ENCODE results near the gene SNAI1.
A peak's percentile ranks its signal among the peaks of the same experiment; 100 is the strongest.
"Not testable (repeated sequence)": the region's sequence is repeated elsewhere in the genome, so short reads cannot be mapped to it uniquely, and the experiment has no call there.

The SNAI1 gene

GRCh38 chr20:49964964-49965780 lies 17.6 kb upstream of the SNAI1 start:
- DNase-seq: no peak

GRCh38 chr20:49965781-49966305 lies 16.9 kb upstream of the SNAI1 start:
- DNase-seq: no peak

- no peak for DNase-seq
Measured at GRCh38 chr20:49966861-49967260, 15.9 kb upstream of the SNAI1 start.

- DNase-seq: no peak
Measured at GRCh38 chr20:49969234-49969633, 13.5 kb upstream of the SNAI1 start.

GRCh38 chr20:49969946-49970345 lies 12.8 kb upstream of the SNAI1 start:
- DNase-seq: no peak

GRCh38 chr20:49970498-49970897 lies 12.3 kb upstream of the SNAI1 start:
- DNase-seq: no peak

- no peak for DNase-seq
Measured at GRCh38 chr20:49973981-49974380, 8.8 kb upstream of the SNAI1 start.

- DNase-seq: no peak
Measured at GRCh38 chr20:49976542-49976941, 6.2 kb upstream of the SNAI1 start.

GRCh38 chr20:49977740-49978139 lies 5.0 kb upstream of the SNAI1 start:
- not testable (repeated sequence) for DNase-seq

- no peak for DNase-seq
Measured at GRCh38 chr20:49978685-49979029, 4.1 kb upstream of the SNAI1 start.

GRCh38 chr20:49979030-49979832 lies 3.5 kb upstream of the SNAI1 start:
- peak; percentile 71 for DNase-seq

- no peak for DNase-seq
Measured at GRCh38 chr20:49980140-49981008, 2.4 kb upstream of the SNAI1 start.

GRCh38 chr20:49981218-49982071 lies 1.3 kb upstream of the SNAI1 start:
- no peak for DNase-seq

GRCh38 chr20:49982072-49982345 lies 771 bp upstream of the SNAI1 start:
- DNase-seq: no peak

- no peak for DNase-seq
Measured at GRCh38 chr20:49983123-49983847, 505 bp downstream of the SNAI1 start.

- no peak for DNase-seq
Measured at GRCh38 chr20:49983848-49984408, 1.1 kb downstream of the SNAI1 start.

- no peak for DNase-seq
Measured at GRCh38 chr20:49984426-49985153, 1.8 kb downstream of the SNAI1 start.

- DNase-seq: no peak
Measured at GRCh38 chr20:49985157-49985556, 2.4 kb downstream of the SNAI1 start.

- no peak for DNase-seq
Measured at GRCh38 chr20:49985617-49986016, 2.8 kb downstream of the SNAI1 start.

GRCh38 chr20:49986049-49986448 lies 3.3 kb downstream of the SNAI1 start:
- DNase-seq: no peak
